ENCODE data around the gene ATP2B2.

Gene ATP2B2

GRCh38 chr3:10530241-10530640 lies 24.9 kb upstream of the ATP2B2 start:
- DNase-seq, result no peak

DNA sequence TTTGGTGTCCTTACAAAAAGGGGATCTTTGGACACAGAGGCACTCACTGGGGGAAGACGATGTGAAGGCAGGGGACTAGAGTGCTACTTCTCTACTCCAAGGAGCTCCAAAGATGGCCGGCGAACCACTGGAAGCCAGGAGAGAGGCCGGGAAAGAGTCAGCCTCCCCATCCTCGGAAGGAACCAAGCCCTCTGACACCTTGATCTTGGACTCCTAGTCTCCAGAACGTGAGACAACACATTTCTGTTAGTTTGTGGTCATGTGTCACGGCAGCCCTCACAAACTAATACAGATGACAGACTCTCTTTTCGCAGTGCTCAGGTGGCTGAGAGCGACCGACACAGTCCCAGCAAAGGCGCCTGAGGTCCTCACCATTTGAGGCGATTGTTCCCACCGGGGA lies 24.4 kb upstream of the ATP2B2 start:
- DNase-seq, result no peak

GRCh38 chr3:10528046-10528445 lies 22.7 kb upstream of the ATP2B2 start:
- no peak for DNase-seq

DNA sequence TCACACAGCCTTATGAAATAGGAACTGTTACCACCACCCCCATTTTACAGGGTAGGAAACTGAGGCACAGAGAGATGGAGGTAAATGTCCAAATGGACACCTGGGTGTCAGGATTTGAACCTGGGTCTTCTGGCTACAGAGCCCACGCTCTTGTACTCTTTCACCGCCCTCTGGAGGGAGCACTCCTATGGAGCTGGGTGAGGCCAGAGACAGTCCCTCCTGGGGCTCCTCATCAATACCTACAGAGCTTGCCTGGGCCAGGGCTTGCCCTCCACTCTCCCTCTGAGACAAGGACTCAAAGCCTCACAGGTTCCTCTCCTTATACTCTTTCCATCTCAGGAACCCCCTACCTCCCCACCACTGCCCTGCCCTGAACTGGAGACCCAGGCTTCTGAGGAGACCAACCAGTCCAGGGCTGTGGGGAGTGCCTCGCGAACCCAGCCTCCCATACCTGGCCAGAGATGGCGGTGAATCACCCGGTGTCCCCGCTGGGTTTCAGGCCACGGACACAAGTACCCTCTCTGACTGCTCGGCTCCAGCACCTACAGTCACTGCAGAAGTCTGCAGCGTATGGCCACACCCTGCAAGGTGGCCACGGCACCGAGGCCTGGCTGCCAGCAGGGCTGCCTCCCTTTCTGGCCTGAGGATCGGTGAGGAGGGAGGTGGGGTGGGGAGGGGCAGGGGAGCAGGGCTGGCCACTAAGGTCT lies 22.1 kb upstream of the ATP2B2 start:
- DNase-seq, result no peak

DNA sequence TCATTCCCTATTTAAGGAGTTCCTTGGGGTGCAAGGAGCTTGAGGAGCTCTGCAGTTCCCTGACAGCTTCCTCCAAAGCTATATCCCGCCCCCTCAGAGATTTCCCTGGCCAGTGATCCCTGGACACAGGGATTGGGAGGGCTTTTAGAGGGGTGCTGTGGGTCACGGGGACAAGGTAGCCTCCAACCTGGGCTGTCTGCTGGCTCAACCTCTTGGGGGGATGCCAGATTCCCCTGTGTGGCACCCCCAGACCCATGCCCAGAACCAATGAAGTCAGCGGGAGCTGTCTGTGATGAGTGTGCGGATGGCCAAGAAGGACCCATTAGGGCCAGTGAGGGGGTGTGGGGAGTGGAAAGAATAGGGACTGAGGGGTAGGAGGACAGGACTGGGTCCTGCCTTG lies 21.0 kb upstream of the ATP2B2 start:
- no peak for DNase-seq

GRCh38 chr3:10524799-10525301 lies 19.5 kb upstream of the ATP2B2 start:
- no peak for DNase-seq

DNA sequence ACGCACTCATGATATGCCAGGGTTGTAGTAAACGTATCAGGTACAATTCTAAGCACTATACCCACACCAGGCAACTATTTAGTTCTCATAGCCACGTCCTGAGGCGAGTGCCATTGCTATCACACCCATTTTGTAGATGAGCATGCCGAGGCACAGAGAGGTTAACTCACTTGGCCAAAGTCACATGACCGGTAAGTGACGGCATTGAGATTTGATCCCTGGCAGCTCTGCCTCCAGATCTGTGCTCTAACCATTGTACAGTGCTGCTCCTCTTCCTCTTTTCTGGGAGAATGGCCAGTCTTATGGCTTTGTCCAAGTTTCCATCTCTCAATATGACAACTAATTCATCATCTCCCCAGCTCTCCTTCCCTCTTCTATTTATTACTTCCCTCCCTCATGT lies 18.9 kb upstream of the ATP2B2 start:
- no peak for DNase-seq

- DNase-seq, result no peak
These were observed 18.2 kb upstream of the ATP2B2 start for GRCh38 chr3:10523561-10523960.

GRCh38 chr3:10522646-10523303 lies 17.4 kb upstream of the ATP2B2 start:
- DNase-seq, result no peak

GRCh38 chr3:10521772-10522441 lies 16.5 kb upstream of the ATP2B2 start:
- no peak for DNase-seq

DNA sequence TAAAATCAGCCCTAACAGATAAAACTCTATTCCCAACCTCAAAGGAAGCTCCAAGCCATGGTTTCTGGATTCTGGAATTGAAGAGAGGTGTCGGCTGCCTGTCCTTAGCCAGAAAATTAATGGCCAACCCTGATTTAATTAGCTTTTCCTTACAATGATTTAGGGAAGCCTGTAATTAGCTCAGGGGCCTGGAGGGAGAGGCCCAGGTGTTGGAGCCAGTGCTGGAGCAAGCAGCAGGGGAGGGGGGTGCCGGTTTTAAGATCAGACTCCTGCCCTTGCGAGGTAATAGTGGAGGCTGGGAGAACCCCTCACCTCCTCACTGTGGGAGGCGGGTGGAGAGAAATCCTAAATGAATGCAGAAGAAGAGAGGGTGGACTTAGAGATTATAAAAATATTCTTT lies 14.7 kb upstream of the ATP2B2 start:
- no peak for DNase-seq

DNA sequence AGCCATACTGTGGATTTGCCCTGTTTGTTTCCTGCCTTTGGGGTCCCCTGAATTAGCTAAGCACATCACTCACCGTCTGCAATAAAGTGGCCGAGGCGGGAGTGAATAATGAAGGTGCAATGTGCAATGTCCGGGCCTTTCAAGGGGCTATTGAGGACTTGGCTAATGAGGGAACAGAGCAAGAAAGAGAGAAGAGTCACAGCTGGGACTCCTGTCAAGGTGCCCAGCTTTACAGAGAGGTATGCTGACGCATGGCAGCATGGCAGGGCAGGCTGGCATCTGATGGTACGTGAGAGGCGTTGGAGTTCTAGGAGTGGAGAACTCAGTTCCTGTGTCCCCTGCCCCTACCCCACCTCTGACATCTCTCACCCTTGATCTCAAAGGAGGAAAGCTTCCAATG lies 13.8 kb upstream of the ATP2B2 start:
- no peak for DNase-seq

DNA sequence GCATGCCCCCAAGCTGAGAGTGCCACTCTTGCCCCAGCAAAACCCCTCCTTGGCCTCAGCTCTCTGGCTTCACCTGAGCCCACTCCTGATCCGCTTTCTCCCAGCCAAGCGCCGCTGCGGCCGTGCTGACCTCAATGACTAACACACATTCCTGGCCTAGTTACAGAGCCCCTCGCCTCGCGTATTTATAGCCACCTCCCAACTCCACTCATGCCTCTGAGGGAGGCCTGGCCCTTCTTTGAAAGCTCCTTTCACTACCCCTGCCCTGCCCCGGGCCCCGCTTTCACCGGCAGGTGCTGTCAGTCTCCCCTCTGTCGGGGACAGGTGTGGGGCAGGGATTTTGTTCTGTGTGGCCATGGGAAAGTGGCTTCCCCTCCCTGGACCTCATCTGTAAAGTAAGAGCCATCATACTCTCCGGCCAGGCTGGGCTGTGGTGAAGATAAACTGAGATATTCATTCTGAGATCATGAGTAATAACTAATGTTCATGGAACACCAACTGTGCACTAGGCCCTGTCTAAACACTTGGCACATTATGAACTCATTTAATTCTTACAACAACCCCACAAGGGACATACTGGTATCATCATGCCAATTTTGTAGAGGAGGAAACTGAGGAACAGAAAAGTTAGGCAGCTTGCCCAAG lies 13.2 kb upstream of the ATP2B2 start:
- DNase-seq, result no peak

- DNase-seq, result no peak
These were observed 12.2 kb upstream of the ATP2B2 start for GRCh38 chr3:10517627-10518026.

- DNase-seq, result no peak
These were observed 11.4 kb upstream of the ATP2B2 start for GRCh38 chr3:10516544-10517452.

DNA sequence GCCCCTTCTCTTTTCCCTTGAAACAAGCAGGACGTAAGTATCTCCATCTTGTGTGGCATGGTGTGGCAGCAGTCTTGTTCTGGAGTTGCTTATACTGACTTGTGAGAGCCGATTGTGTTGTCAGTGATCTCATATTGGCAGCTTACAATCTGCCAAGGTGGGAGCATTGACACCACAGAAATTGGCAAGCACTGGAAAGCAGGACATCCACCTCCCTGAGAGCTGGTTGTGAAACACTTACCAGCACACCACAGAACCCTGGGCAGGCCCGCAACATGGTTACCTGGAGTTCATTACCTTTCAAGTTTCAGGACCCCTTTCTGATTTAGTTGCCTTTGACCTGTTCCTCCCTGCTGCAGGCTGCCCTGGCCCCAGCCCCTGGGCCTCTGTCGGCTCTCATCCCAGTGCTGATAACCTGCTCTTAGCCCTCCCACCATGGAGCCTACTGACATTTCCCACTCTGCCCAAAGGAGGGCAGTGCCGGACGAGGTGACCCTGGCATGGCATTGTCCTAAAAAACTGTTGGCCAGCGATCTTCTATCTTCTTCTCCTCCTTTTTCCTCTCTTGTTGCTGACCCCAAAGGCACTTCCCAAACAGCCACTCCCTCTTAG lies 10.6 kb upstream of the ATP2B2 start:
- DNase-seq, result no peak

GRCh38 chr3:10515396-10515795 lies 10.0 kb upstream of the ATP2B2 start:
- DNase-seq, result no peak

DNA sequence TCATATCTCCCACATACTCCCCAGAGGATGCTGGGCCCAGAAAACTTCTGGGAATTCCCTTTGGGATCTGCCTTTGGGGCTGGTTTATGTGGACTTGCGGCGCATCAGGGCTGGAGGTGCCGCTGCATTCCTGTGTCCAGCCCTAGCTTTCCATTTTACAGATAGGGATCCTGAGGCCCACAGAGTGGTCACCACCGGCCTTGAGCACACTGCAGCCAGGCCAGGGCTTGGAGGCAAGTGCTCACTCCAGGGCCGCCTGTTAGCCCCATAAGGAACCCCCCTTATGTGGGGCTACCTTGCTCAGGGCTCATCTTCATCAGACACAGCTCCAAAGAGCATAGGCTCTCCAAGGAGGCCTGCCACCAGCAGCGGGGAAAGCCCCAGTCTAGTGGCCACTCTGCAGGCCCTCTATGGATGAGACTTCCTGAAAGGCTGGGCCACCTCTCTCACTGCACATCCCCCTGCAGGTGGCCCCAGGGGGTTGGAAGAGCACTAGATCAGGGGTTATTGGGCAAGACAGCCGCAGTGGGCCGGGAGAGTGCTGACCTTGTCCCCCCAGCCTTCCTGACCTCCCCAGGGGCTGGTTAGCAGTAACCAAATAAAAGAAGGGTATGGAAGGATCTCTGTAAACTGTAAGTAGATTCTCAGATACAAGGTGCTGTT lies 9.2 kb upstream of the ATP2B2 start:
- no peak for DNase-seq

DNA sequence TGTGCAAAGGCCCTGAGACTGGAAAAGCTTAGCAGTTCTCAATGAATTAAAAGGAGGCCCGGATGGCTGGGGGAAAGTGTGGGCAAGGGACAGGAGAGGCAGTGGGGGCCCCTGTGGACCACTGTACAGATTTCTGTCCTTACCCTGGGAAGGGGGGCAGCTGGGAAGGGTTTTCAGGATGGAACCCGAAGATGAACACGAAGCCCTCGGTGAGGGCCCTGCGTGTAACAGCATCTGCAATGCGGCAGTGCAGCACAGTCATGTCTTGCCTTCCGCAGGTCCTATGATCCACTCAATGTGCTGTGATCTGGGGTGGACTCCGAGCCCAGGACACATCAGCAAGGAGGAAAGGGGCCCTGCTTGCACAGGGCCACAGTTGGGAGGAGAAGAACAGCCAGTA lies 7.9 kb upstream of the ATP2B2 start:
- no peak for DNase-seq

GRCh38 chr3:10512687-10513086 lies 7.3 kb upstream of the ATP2B2 start:
- no peak for DNase-seq

Data from anterior cingulate cortex (tissue), 58 donors.